HCT116 (cell line): ENCODE results near the gene CAPN15. TPM values are rescaled to one million over a fixed set of nuclear protein-coding genes. Genes with fewer than 3 reads are reported as not detected.

Experiments used
- ATAC-seq: fragments of 200-7000 bp; cut with Tn5 transposase; 2 replicates; pipeline ENCODE4 v1.9.1; 2020; ENCODE audit warnings: mild to moderate bottlenecking, moderate library complexity
- BruUV-seq: library from RNA; stranded (reverse); fragments of 400-500 nt; replicated peaks from 2 replicates; lab custom pipeline; 2021; lab: Mats Ljungman, UMichigan
- CTCF ChIA-PET: fragments of 300-600 bp; sonication (Branson Sonifier 250); formaldehyde crosslinking; loops from one replicate; lab custom pipeline; 2021; ENCODE audit warnings: antibody characterized with exemption; lab: Charles Lee
- POLR2A ChIA-PET: fragments of 300-600, 350-600 bp; sonication (Branson Sonifier 250); formaldehyde crosslinking; loops from one replicate; lab custom pipeline; 2021; ENCODE audit warnings: antibody characterized with exemption; lab: Charles Lee
- RAD21 ChIA-PET, 2 experiments: fragments of 300-600 bp; sonication (Branson Sonifier 250); formaldehyde crosslinking; loops; one replicate each; lab custom pipeline; 2023; ENCODE audit warnings: low total read pairs in 2 of 2; ENCODE audit not compliant: uncharacterized antibody in 2 of 2, unreplicated experiment in 2 of 2, low non-redundant PET in 1 of 2; lab: Charles Lee
- DNase-seq: peaks from one replicate; pipeline ENCODE4 v3.0.0-alpha.2; 2010; ENCODE audit warnings: low read depth, low spot score
- H2AFZ ChIP-seq: fragments of 200-600 bp; shearing (Covaris generic), sonication (generic); 2 replicates; pipeline ENCODE4 v1.6.1; 2017; ENCODE audit warnings: low read depth, mixed run types, mixed read lengths, antibody characterized with exemption, low read length; ENCODE audit not compliant: poor library complexity, severe bottlenecking
- H3K27ac ChIP-seq: 2 replicates; pipeline ENCODE4 v1.5.1; 2012; ENCODE audit warnings: low read depth, low read length
- H3K27me3 ChIP-seq: fragments of 200-600 bp; sonication (generic); 2 replicates; pipeline ENCODE4 v1.6.1; 2016; ENCODE audit warnings: mixed run types, low read length, mixed read lengths; ENCODE audit not compliant: insufficient read depth
- H3K36me3 ChIP-seq, 2 experiments: fragments of 200-500 bp in 1 of 2; fragments of 200-600 bp in 1 of 2; sonication (Bioruptor generic) in 1 of 2; sonication (generic) in 1 of 2; 2 replicates each; pipeline versions ENCODE4 v1.5.1 to v1.6.1; 2014 to 2016; ENCODE audit warnings: low read length in 2 of 2, inconsistent platforms in 1 of 2, mixed read lengths in 1 of 2, mixed run types in 1 of 2; ENCODE audit not compliant: insufficient read depth in 2 of 2, control insufficient read depth in 1 of 2
- H3K4me1 ChIP-seq, 2 experiments: fragments of 200-600 bp in 1 of 2; sonication (generic) in 1 of 2; 2 replicates each; pipeline versions ENCODE4 v1.5.1 to v1.6.1; 2012 to 2017; ENCODE audit warnings: low read length in 2 of 2, inconsistent platforms in 1 of 2, mild to moderate bottlenecking in 1 of 2, mixed read lengths in 1 of 2, mixed run types in 1 of 2, moderate library complexity in 1 of 2; ENCODE audit not compliant: insufficient read depth in 2 of 2, control insufficient read depth in 1 of 2
- H3K4me2 ChIP-seq: fragments of 200-600 bp; sonication (generic); 2 replicates; pipeline ENCODE4 v1.6.1; 2017; ENCODE audit warnings: mixed run types, low read length, mixed read lengths
- H3K4me3 ChIP-seq, 2 experiments: fragments of 200-600 bp in 1 of 2; sonication (generic) in 1 of 2; replicated peaks in 1 of 2; 2 replicates each; pipeline ENCODE4 v1.5.1; 2011 to 2016; ENCODE audit warnings: low read length in 2 of 2, control low read depth in 1 of 2, low read depth in 1 of 2, mild to moderate bottlenecking in 1 of 2, mixed read lengths in 1 of 2, mixed run types in 1 of 2
- H3K79me2 ChIP-seq: fragments of 200-600 bp; sonication (generic); 2 replicates; pipeline ENCODE4 v1.6.1; 2017; ENCODE audit warnings: mild to moderate bottlenecking, mixed run types, low read length, moderate library complexity, mixed read lengths; ENCODE audit not compliant: insufficient read depth
- H3K9ac ChIP-seq: fragments of 200-600 bp; sonication (generic); 2 replicates; pipeline ENCODE4 v1.6.1; 2016; ENCODE audit warnings: low read length, mixed read lengths
- H3K9me2 ChIP-seq: fragments of 200-600 bp; sonication (generic), shearing (Covaris generic); 2 replicates; pipeline ENCODE4 v1.6.1; 2017; ENCODE audit warnings: mixed run types, mild to moderate bottlenecking, moderate library complexity; ENCODE audit not compliant: insufficient read depth
- H3K9me3 ChIP-seq, 2 experiments: fragments of 200-500 bp in 1 of 2; fragments of 200-600 bp in 1 of 2; sonication (Bioruptor generic) in 1 of 2; sonication (generic) in 1 of 2; 2 replicates each; pipeline ENCODE4 v1.6.1; 2014 to 2017; ENCODE audit warnings: low read length in 2 of 2, mixed read lengths in 2 of 2, inconsistent platforms in 1 of 2, low read depth in 1 of 2, mild to moderate bottlenecking in 1 of 2, mixed run types in 1 of 2, moderate library complexity in 1 of 2; ENCODE audit not compliant: control insufficient read depth in 1 of 2, insufficient read depth in 1 of 2
- H4K20me1 ChIP-seq: fragments of 200-600 bp; sonication (generic), shearing (Covaris generic); 2 replicates; pipeline ENCODE4 v1.6.1; 2017; ENCODE audit warnings: mixed run types, mild to moderate bottlenecking, moderate library complexity; ENCODE audit not compliant: insufficient read depth
- CEBPB ChIP-seq: IDR thresholded peaks from 2 replicates; pipeline ENCODE4 v1.6.1; 2012; ENCODE audit warnings: low read depth
- EZH2phosphoT487 ChIP-seq: fragments of 200-600 bp; IDR thresholded peaks from 2 replicates; pipeline ENCODE4 v1.6.1; 2018; ENCODE audit warnings: antibody characterized with exemption, borderline replicate concordance
- FOSL1 ChIP-seq: IDR thresholded peaks from 2 replicates; pipeline ENCODE4 v1.6.1; 2012; ENCODE audit warnings: low read depth
- JUND ChIP-seq: IDR thresholded peaks from 2 replicates; pipeline ENCODE4 v1.6.1; 2012
- RAD21 ChIP-seq: IDR thresholded peaks from 2 replicates; pipeline ENCODE4 v1.6.1; 2012; ENCODE audit warnings: low read depth, mild to moderate bottlenecking
- YY1 ChIP-seq: IDR thresholded peaks from 2 replicates; pipeline ENCODE4 v1.6.1; 2011; ENCODE audit warnings: low read length, low read depth, moderate library complexity, mild to moderate bottlenecking; ENCODE audit not compliant: insufficient replicate concordance; ENCODE audit errors: extremely low read depth
- ZFX ChIP-seq: fragments of 450-650 bp; IDR thresholded peaks from 2 replicates; pipeline ENCODE4 v1.6.1; 2017
- ZNF274 ChIP-seq: fragments of 200-500 bp; sonication (Bioruptor generic); IDR thresholded peaks from 2 replicates; pipeline ENCODE4 v1.6.1; 2014; ENCODE audit warnings: mild to moderate bottlenecking, low read depth, low read length, inconsistent platforms
- intact Hi-C: fragments of 100-400 bp; cut with micrococcal nuclease; formaldehyde crosslinking; loops from 2 replicates; pipeline ENCODE4 v1.10.0; 2022
- total RNA-seq: library from RNA; stranded (reverse); gene quantifications from one replicate; pipeline ENCODE4 v1.2.1, GENCODE V29; 2021; ENCODE audit not compliant: unreplicated experiment
- TF ChIP-seq, protein P1 (sequence below), 3 experiments: fragments of 200-600 bp in 1 of 3; sonication (generic) in 1 of 3; IDR thresholded peaks in 2 of 3; conservative IDR thresholded peaks in 1 of 3; 2 replicates each; pipeline ENCODE4 v1.5.1; 2012 to 2017; ENCODE audit warnings: low read depth in 2 of 3, low read length in 2 of 3, antibody characterized with exemption in 1 of 3, borderline replicate concordance in 1 of 3, control low read depth in 1 of 3, mild to moderate bottlenecking in 1 of 3, mixed read lengths in 1 of 3, mixed run types in 1 of 3, moderate library complexity in 1 of 3; ENCODE audit not compliant: insufficient read depth in 1 of 3
- TF ChIP-seq, protein P2 (sequence below): IDR thresholded peaks from 2 replicates; pipeline ENCODE4 v1.6.1; 2012; ENCODE audit warnings: low read depth

CAPN15 gene
- total RNA-seq, 1 experiment from 2014 or later, result 39.0 TPM

DNA sequence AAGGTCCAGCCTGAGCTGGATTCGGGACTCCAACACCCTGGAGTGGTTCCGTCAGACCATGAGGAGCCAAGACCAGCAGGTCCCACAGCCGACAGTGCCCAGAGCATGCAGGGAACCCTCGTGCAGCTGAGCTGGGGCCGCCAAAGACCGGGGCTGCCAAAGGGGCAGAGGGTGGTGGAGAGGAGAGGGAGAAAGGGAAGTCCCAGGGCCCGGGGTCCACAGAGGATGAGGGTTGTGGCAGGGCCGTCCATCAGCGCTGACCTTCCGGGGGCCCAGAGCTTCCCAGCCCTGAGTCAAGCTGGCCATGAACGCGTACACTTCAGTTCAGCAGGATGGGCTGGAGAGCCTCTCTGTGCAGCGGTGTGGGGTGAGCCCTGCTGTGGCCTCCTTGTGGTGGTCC lies 6.7 kb upstream of the CAPN15 start:
- no peaks in the 10 kb centered on the region; a peak in 1 of 4 replicates for H3K36me3 ChIP-seq
- H3K27ac ChIP-seq, result no peak overlapping the region
- ATAC-seq (no peak), DNase-seq (no peak)
- CTCF ChIA-PET, result no interaction called here
- TF ChIP-seq JUND, result no peak
- no peak for TF ChIP-seq FOSL1
- TF ChIP-seq RAD21, result no peak
- no peak for TF ChIP-seq ZNF274
- no peak for TF ChIP-seq ZFX
- TF ChIP-seq EZH2phosphoT487, result no peak
- no peak for TF ChIP-seq YY1
- TF ChIP-seq CEBPB, result no peak
- H3K9me3 ChIP-seq, result no peaks in the 10 kb centered on the region
- peaks cover under 1% of the 10 kb centered on the region; the same call in 1 of the 2 replicates for H3K79me2 ChIP-seq
- H3K4me2 ChIP-seq, result no peak overlapping the region
- no peaks in the 10 kb centered on the region for H3K27me3 ChIP-seq
- peaks cover 13 to 15% of the 10 kb centered on the region in 2 experiments for H3K4me1 ChIP-seq
- H2AFZ ChIP-seq, result no peak overlapping the region
- intact Hi-C loops, result no loop called here
- H3K9ac ChIP-seq, result no peak overlapping the region
- no peaks in the 10 kb centered on the region for H4K20me1 ChIP-seq
- RAD21 ChIA-PET, result no interaction called here
- BruUV-seq, result no TSS peak
- H3K4me3 ChIP-seq, result no peak overlapping the region
- H3K9me2 ChIP-seq, result no peaks in the 10 kb centered on the region
- POLR2A ChIA-PET, result no interaction called here

DNA sequence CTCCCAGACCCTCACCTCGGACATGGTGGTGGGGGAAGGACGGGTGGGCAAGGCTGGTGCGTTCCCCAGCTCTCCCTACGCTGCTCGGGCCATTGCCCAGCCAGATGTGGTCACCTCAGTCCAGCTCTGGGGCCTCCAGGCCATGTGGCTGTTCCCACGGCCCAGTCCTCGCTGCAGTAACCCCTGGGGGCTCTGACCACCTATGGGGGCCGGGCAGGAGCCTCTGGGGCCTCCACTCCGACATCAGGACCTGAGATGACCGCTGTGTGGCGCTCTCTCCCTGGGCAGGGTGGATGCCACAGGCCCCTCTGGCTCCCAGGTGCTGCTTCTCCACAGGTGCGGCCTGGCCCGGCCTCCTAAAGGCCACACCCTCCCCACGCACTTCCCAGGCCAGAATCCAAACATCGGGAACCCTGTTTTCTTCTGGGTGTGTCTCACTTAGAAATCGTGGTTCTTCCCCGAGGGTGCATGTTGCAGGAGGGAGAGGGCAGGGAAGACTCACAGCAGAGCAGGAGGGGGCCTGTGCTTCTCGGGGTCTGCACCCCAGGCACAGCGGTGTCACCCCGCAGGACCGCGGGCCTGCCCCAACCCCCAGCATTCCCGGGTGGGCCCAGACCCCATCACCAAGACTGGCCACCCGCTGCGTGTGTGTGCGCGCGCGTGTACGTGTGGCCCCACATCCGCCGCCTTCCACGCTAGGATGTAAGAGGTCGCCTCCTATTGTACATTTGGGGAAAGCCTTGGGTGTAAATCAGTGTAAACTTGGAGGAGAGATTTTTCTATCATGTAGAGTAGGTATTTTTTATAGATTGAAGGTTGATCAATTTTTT lies 5.9 kb upstream of the CAPN15 start:
- no peak for DNase-seq

More for the DNA sequence above, 5.9 kb upstream of the CAPN15 start:
- POLR2A ChIA-PET, result no interaction called here
- TF ChIP-seq, protein P1, sequence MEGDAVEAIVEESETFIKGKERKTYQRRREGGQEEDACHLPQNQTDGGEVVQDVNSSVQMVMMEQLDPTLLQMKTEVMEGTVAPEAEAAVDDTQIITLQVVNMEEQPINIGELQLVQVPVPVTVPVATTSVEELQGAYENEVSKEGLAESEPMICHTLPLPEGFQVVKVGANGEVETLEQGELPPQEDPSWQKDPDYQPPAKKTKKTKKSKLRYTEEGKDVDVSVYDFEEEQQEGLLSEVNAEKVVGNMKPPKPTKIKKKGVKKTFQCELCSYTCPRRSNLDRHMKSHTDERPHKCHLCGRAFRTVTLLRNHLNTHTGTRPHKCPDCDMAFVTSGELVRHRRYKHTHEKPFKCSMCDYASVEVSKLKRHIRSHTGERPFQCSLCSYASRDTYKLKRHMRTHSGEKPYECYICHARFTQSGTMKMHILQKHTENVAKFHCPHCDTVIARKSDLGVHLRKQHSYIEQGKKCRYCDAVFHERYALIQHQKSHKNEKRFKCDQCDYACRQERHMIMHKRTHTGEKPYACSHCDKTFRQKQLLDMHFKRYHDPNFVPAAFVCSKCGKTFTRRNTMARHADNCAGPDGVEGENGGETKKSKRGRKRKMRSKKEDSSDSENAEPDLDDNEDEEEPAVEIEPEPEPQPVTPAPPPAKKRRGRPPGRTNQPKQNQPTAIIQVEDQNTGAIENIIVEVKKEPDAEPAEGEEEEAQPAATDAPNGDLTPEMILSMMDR (IDR thresholded peaks at IDR 0.05 in 2 of 3, conservative IDR thresholded peaks at IDR 0.05 in 1 of 3; ENCODE audit: borderline replicate concordance in 1 of 3, insufficient read depth in 1 of 3, low read depth in 2 of 3, low read length in 2 of 3), result peak; percentile 5 to 21 (median 17); a peak in 2 of 6 replicates
- TF ChIP-seq, protein P2, sequence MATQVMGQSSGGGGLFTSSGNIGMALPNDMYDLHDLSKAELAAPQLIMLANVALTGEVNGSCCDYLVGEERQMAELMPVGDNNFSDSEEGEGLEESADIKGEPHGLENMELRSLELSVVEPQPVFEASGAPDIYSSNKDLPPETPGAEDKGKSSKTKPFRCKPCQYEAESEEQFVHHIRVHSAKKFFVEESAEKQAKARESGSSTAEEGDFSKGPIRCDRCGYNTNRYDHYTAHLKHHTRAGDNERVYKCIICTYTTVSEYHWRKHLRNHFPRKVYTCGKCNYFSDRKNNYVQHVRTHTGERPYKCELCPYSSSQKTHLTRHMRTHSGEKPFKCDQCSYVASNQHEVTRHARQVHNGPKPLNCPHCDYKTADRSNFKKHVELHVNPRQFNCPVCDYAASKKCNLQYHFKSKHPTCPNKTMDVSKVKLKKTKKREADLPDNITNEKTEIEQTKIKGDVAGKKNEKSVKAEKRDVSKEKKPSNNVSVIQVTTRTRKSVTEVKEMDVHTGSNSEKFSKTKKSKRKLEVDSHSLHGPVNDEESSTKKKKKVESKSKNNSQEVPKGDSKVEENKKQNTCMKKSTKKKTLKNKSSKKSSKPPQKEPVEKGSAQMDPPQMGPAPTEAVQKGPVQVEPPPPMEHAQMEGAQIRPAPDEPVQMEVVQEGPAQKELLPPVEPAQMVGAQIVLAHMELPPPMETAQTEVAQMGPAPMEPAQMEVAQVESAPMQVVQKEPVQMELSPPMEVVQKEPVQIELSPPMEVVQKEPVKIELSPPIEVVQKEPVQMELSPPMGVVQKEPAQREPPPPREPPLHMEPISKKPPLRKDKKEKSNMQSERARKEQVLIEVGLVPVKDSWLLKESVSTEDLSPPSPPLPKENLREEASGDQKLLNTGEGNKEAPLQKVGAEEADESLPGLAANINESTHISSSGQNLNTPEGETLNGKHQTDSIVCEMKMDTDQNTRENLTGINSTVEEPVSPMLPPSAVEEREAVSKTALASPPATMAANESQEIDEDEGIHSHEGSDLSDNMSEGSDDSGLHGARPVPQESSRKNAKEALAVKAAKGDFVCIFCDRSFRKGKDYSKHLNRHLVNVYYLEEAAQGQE, result no peak
- TF ChIP-seq RAD21, result peak; percentile 45
- no peaks in the 10 kb centered on the region for H3K27me3 ChIP-seq
- intact Hi-C loops, result no loop called here
- ATAC-seq, result peak; percentile 21; the same call in 1 of the 2 replicates
- H2AFZ ChIP-seq, result no peak overlapping the region
- H4K20me1 ChIP-seq, result no peaks in the 10 kb centered on the region
- CTCF ChIA-PET, result no interaction called here
- H3K4me2 ChIP-seq, result no peak overlapping the region
- no peaks in the 10 kb centered on the region; a peak in 1 of 4 replicates for H3K36me3 ChIP-seq
- peaks cover 14 to 23% of the 10 kb centered on the region in 2 experiments for H3K4me1 ChIP-seq
- peaks cover 8% of the 10 kb centered on the region for H3K79me2 ChIP-seq
- RAD21 ChIA-PET, result no interaction called here
- BruUV-seq, result no TSS peak
- H3K9ac ChIP-seq, result no peak overlapping the region
- no peaks in the 10 kb centered on the region for H3K9me3 ChIP-seq
- H3K27ac ChIP-seq, result no peak overlapping the region
- no peak overlapping the region for H3K4me3 ChIP-seq
- no peaks in the 10 kb centered on the region for H3K9me2 ChIP-seq
